NCI-H82 treated with DMSO at 0.1 percent for 48 hours (cell line): Measurements from ENCODE around the gene ARHGAP23.
"Not testable (repeated sequence)": the region's sequence is repeated elsewhere in the genome, so short reads cannot be mapped to it uniquely, and the experiment has no call there.

Experiments used
- DNase-seq: peaks from one replicate; lab custom pipeline; 2025; ENCODE audit not compliant: unreplicated experiment; lab: John Stamatoyannopoulos, UW

The ARHGAP23 gene

GRCh38 chr17:38458521-38458920 lies 30.3 kb downstream of the ARHGAP23 start:
- no peak for DNase-seq

GRCh38 chr17:38459567-38459966 lies 31.3 kb downstream of the ARHGAP23 start:
- DNase-seq: no peak

- no peak for DNase-seq
Measured at GRCh38 chr17:38460082-38460715, 31.9 kb downstream of the ARHGAP23 start.

- no peak for DNase-seq
Measured at GRCh38 chr17:38460716-38461630, 32.7 kb downstream of the ARHGAP23 start.

GRCh38 chr17:38461683-38462082 lies 33.4 kb downstream of the ARHGAP23 start:
- no peak for DNase-seq

- no peak for DNase-seq
Measured at GRCh38 chr17:38463451-38463858, 35.2 kb downstream of the ARHGAP23 start.

- no peak for DNase-seq
Measured at GRCh38 chr17:38464251-38464722, 36.0 kb downstream of the ARHGAP23 start.

GRCh38 chr17:38464723-38465390 lies 36.6 kb downstream of the ARHGAP23 start:
- no peak for DNase-seq

GRCh38 chr17:38465391-38466345 lies 37.4 kb downstream of the ARHGAP23 start:
- DNase-seq: no peak

GRCh38 chr17:38466346-38467315 lies 38.4 kb downstream of the ARHGAP23 start:
- no peak for DNase-seq

GRCh38 chr17:38467491-38467890 lies 39.2 kb downstream of the ARHGAP23 start:
- DNase-seq: no peak

GRCh38 chr17:38469875-38470274 lies 41.6 kb downstream of the ARHGAP23 start:
- DNase-seq: no peak

- DNase-seq: not testable (repeated sequence)
Measured at GRCh38 chr17:38471253-38471652, 43.0 kb downstream of the ARHGAP23 start.

- DNase-seq: peak; percentile 14
Measured at GRCh38 chr17:38474666-38475065, 46.4 kb downstream of the ARHGAP23 start.

GRCh38 chr17:38476549-38476948 lies 48.3 kb downstream of the ARHGAP23 start:
- no peak for DNase-seq

- not testable (repeated sequence) for DNase-seq
Measured at GRCh38 chr17:38477417-38477816, 49.2 kb downstream of the ARHGAP23 start.

GRCh38 chr17:38477951-38478350 lies 49.7 kb downstream of the ARHGAP23 start:
- DNase-seq: not testable (repeated sequence)

- DNase-seq: not testable (repeated sequence)
Measured at GRCh38 chr17:38478667-38479066, 50.4 kb downstream of the ARHGAP23 start.

GRCh38 chr17:38482039-38482699 lies 53.9 kb downstream of the ARHGAP23 start:
- DNase-seq: not testable (repeated sequence)
